Natural killer cell treated with Interleukin-12 subunit alpha and Interleukin-12 subunit beta and Interleukin-15 and Interleukin-18, amount 100 ng/mL, for 72 hours (primary cell): ENCODE measurements around the gene MAIP1. TPM values are rescaled to one million over a fixed set of nuclear protein-coding genes. Genes with fewer than 3 reads are reported as not detected.

Experiments used
- ATAC-seq, 2 donors: fragments of 150-1000 bp; cut with Tn5 transposase in 1 of 2; sonication (Bioruptor Pico), chemical (Tn5 transposase) in 1 of 2; 2 replicates each; pipeline ENCODE4 v1.10.0; 2021
- DNase-seq: peaks from one replicate; pipeline ENCODE4 v3.0.0; 2022; ENCODE audit warnings: low spot score
- H3K27ac Mint-ChIP-seq, 2 donors: 1 replicate in 1 of 2; 2 replicates in 1 of 2; pipeline ENCODE4 v1.8.0; 2022; ENCODE audit warnings: mixed read lengths in 2 of 2, mild to moderate bottlenecking in 1 of 2, moderate library complexity in 1 of 2
- H3K27me3 Mint-ChIP-seq, 2 donors: 1 replicate in 1 of 2; 2 replicates in 1 of 2; pipeline ENCODE4 v1.8.0; 2022; ENCODE audit warnings: mixed read lengths in 2 of 2
- H3K36me3 Mint-ChIP-seq: one replicate; pipeline ENCODE4 v1.8.0; 2022; ENCODE audit warnings: mixed read lengths
- H3K4me1 Mint-ChIP-seq, 2 donors: 1 replicate in 1 of 2; 2 replicates in 1 of 2; pipeline ENCODE4 v1.8.0; 2022; ENCODE audit warnings: low read depth in 2 of 2, mixed read lengths in 2 of 2, mild to moderate bottlenecking in 1 of 2
- H3K4me3 Mint-ChIP-seq: one replicate; pipeline ENCODE4 v1.8.0; 2022; ENCODE audit warnings: mixed read lengths
- H3K9me3 Mint-ChIP-seq: 2 replicates; pipeline ENCODE4 v1.8.0; 2022; ENCODE audit warnings: mixed read lengths
- total RNA-seq, 2 donors: library from RNA; stranded (reverse); gene quantifications; one replicate each; pipeline ENCODE4 v1.2.3, GENCODE V29; 2022

The MAIP1 gene
- total RNA-seq, 2 donors from 2014 or later = 21.8 to 33.8 TPM

GRCh38 chr2:199985625-199986207 lies 30.3 kb downstream of the MAIP1 start:
- peak; percentile 71 to 77 for ATAC-seq
- Mint-ChIP-seq H3K4me1 (no peaks in the 10 kb centered on the region), H3K36me3 (no peaks in the 10 kb centered on the region), H3K9me3 (no peaks in the 10 kb centered on the region), H3K4me3 (no peak overlapping the region), H3K27me3 (peaks cover 0 to 4% of the 10 kb centered on the region in 2 donors), H3K27ac (no peak overlapping the region)
- DNase-seq = peak; percentile 78

GRCh38 chr2:199987586-199987985 lies 32.2 kb downstream of the MAIP1 start:
- no peak overlapping the region for H3K27ac Mint-ChIP-seq
- no peak for ATAC-seq
- no peak for DNase-seq
- no peaks in the 10 kb centered on the region for H3K36me3 Mint-ChIP-seq
- no peaks in the 10 kb centered on the region for H3K9me3 Mint-ChIP-seq
- no peak overlapping the region for H3K4me3 Mint-ChIP-seq
- no peaks in the 10 kb centered on the region for H3K4me1 Mint-ChIP-seq
- peaks cover 4 to 6% of the 10 kb centered on the region in 2 donors for H3K27me3 Mint-ChIP-seq

- ATAC-seq (no peak), DNase-seq (no peak)
- H3K27me3 Mint-ChIP-seq = peaks cover 6 to 9% of the 10 kb centered on the region in 2 donors
- H3K9me3 Mint-ChIP-seq = no peaks in the 10 kb centered on the region
- H3K27ac Mint-ChIP-seq = no peak overlapping the region
- no peaks in the 10 kb centered on the region for H3K4me1 Mint-ChIP-seq
- no peak overlapping the region for H3K4me3 Mint-ChIP-seq
- H3K36me3 Mint-ChIP-seq = no peaks in the 10 kb centered on the region
Measured at GRCh38 chr2:199988151-199988550, 32.8 kb downstream of the MAIP1 start.

GRCh38 chr2:199989822-199990221 lies 34.4 kb downstream of the MAIP1 start:
- Mint-ChIP-seq H3K4me1 (no peaks in the 10 kb centered on the region), H3K27me3 (peaks cover 10 to 13% of the 10 kb centered on the region in 2 donors), H3K4me3 (no peak overlapping the region), H3K9me3 (no peaks in the 10 kb centered on the region), H3K27ac (no peak overlapping the region), H3K36me3 (no peaks in the 10 kb centered on the region)
- no peak for ATAC-seq
- DNase-seq = no peak

GRCh38 chr2:199991691-199992090 lies 36.3 kb downstream of the MAIP1 start:
- Mint-ChIP-seq H3K4me1 (no peaks in the 10 kb centered on the region), H3K27ac (no peak overlapping the region), H3K9me3 (no peaks in the 10 kb centered on the region), H3K27me3 (peaks cover 10 to 13% of the 10 kb centered on the region in 2 donors), H3K4me3 (no peak overlapping the region), H3K36me3 (no peaks in the 10 kb centered on the region)
- DNase-seq = no peak
- no peak for ATAC-seq

GRCh38 chr2:199992296-199992695 lies 36.9 kb downstream of the MAIP1 start:
- Mint-ChIP-seq H3K4me1 (no peaks in the 10 kb centered on the region), H3K9me3 (no peaks in the 10 kb centered on the region), H3K36me3 (no peaks in the 10 kb centered on the region), H3K27ac (no peak overlapping the region), H3K27me3 (peaks cover 10 to 13% of the 10 kb centered on the region in 2 donors), H3K4me3 (no peak overlapping the region)
- DNase-seq (no peak), ATAC-seq (no peak)

GRCh38 chr2:199994371-199994770 lies 39.0 kb downstream of the MAIP1 start:
- H3K4me1 Mint-ChIP-seq = no peaks in the 10 kb centered on the region
- H3K9me3 Mint-ChIP-seq = no peaks in the 10 kb centered on the region
- H3K27me3 Mint-ChIP-seq = peaks cover 7 to 13% of the 10 kb centered on the region in 2 donors
- ATAC-seq (no peak), DNase-seq (no peak)
- no peak overlapping the region for H3K27ac Mint-ChIP-seq
- H3K4me3 Mint-ChIP-seq = no peak overlapping the region
- H3K36me3 Mint-ChIP-seq = no peaks in the 10 kb centered on the region

GRCh38 chr2:199994896-199995295 lies 39.5 kb downstream of the MAIP1 start:
- H3K36me3 Mint-ChIP-seq = no peaks in the 10 kb centered on the region
- no peaks in the 10 kb centered on the region for H3K9me3 Mint-ChIP-seq
- no peak for DNase-seq
- no peak overlapping the region for H3K27ac Mint-ChIP-seq
- ATAC-seq = no peak
- H3K4me3 Mint-ChIP-seq = no peak overlapping the region
- peaks cover 7 to 13% of the 10 kb centered on the region in 2 donors for H3K27me3 Mint-ChIP-seq
- no peaks in the 10 kb centered on the region for H3K4me1 Mint-ChIP-seq

GRCh38 chr2:199997296-199997695 lies 41.9 kb downstream of the MAIP1 start:
- Mint-ChIP-seq H3K9me3 (no peaks in the 10 kb centered on the region), H3K27me3 (peaks cover 8 to 18% of the 10 kb centered on the region in 2 donors), H3K4me1 (no peaks in the 10 kb centered on the region), H3K27ac (no peak overlapping the region), H3K4me3 (no peak overlapping the region), H3K36me3 (no peaks in the 10 kb centered on the region)
- no peak for ATAC-seq
- DNase-seq = no peak

GRCh38 chr2:199999166-199999565 lies 43.8 kb downstream of the MAIP1 start:
- H3K9me3 Mint-ChIP-seq = no peaks in the 10 kb centered on the region

GRCh38 chr2:200000444-200001163 lies 45.2 kb downstream of the MAIP1 start:
- Mint-ChIP-seq H3K4me1 (no peaks in the 10 kb centered on the region), H3K4me3 (no peak overlapping the region), H3K27me3 (peaks cover 14 to 15% of the 10 kb centered on the region in 2 donors), H3K9me3 (peaks cover 3% of the 10 kb centered on the region), H3K36me3 (peaks cover 5% of the 10 kb centered on the region), H3K27ac (no peak overlapping the region)
- DNase-seq = no peak
- ATAC-seq = no peak

More at GRCh38 chr2:199999166-199999565, 43.8 kb downstream of the MAIP1 start:
- ATAC-seq (no peak), DNase-seq (no peak)
- Mint-ChIP-seq H3K36me3 (no peaks in the 10 kb centered on the region), H3K4me3 (no peak overlapping the region), H3K4me1 (no peaks in the 10 kb centered on the region), H3K27me3 (peaks cover 8 to 11% of the 10 kb centered on the region in 2 donors), H3K27ac (no peak overlapping the region)

GRCh38 chr2:200003444-200003843 lies 48.1 kb downstream of the MAIP1 start:
- Mint-ChIP-seq H3K9me3 (peaks cover 3% of the 10 kb centered on the region), H3K36me3 (peaks cover 5% of the 10 kb centered on the region), H3K4me1 (no peaks in the 10 kb centered on the region), H3K4me3 (no peak overlapping the region), H3K27ac (no peak overlapping the region), H3K27me3 (peaks cover 14 to 23% of the 10 kb centered on the region in 2 donors)
- no peak for ATAC-seq
- DNase-seq = no peak

GRCh38 chr2:200005675-200006074 lies 50.3 kb downstream of the MAIP1 start:
- no peak overlapping the region for H3K27ac Mint-ChIP-seq
- no peaks in the 10 kb centered on the region for H3K4me1 Mint-ChIP-seq
- H3K4me3 Mint-ChIP-seq = no peak overlapping the region
- DNase-seq (no peak), ATAC-seq (no peak)
- peaks cover 5% of the 10 kb centered on the region for H3K36me3 Mint-ChIP-seq
- peaks cover 16 to 23% of the 10 kb centered on the region in 2 donors for H3K27me3 Mint-ChIP-seq
- peaks cover 3% of the 10 kb centered on the region for H3K9me3 Mint-ChIP-seq

- no peak for DNase-seq
- Mint-ChIP-seq H3K27ac (no peak overlapping the region), H3K36me3 (peaks cover 5% of the 10 kb centered on the region), H3K4me1 (no peaks in the 10 kb centered on the region), H3K27me3 (peaks cover 17 to 19% of the 10 kb centered on the region in 2 donors), H3K9me3 (peaks cover 3% of the 10 kb centered on the region), H3K4me3 (no peak overlapping the region)
- ATAC-seq = no peak
Measured at GRCh38 chr2:200007306-200007705, 51.9 kb downstream of the MAIP1 start.
